ENCODE data around the gene STIP1.

STIP1 gene

GRCh38 chr11:64216879-64217278 is 30.9 kb downstream of the STIP1 start:
- DNase-seq (ENCODE audit: low read depth) = no peak
- TF ChIP-seq CTCF (IDR thresholded peaks at IDR 0.05; ENCODE audit: low read depth, low read length, missing control alignments) = peak; percentile 8
- no peak overlapping the region for H3K4me3 ChIP-seq (ENCODE audit: low read depth, low read length)

- no peak for TF ChIP-seq CTCF (IDR thresholded peaks at IDR 0.05; ENCODE audit: low read depth, low read length, missing control alignments)
- DNase-seq (ENCODE audit: low read depth) = no peak
- H3K4me3 ChIP-seq (ENCODE audit: low read depth, low read length) = no peak overlapping the region
These were observed 32.8 kb downstream of the STIP1 start for GRCh38 chr11:64218628-64219353.

- no peak for DNase-seq (ENCODE audit: low read depth)
- TF ChIP-seq CTCF (IDR thresholded peaks at IDR 0.05; ENCODE audit: low read depth, low read length, missing control alignments) = no peak
- no peak overlapping the region for H3K4me3 ChIP-seq (ENCODE audit: low read depth, low read length)
These were observed 33.3 kb downstream of the STIP1 start for GRCh38 chr11:64219354-64219684.

GRCh38 chr11:64219755-64220154 is 33.8 kb downstream of the STIP1 start:
- no peak for DNase-seq (ENCODE audit: low read depth)
- no peak for TF ChIP-seq CTCF (IDR thresholded peaks at IDR 0.05; ENCODE audit: low read depth, low read length, missing control alignments)
- no peak overlapping the region for H3K4me3 ChIP-seq (ENCODE audit: low read depth, low read length)

- no peak for DNase-seq (ENCODE audit: low read depth)
- no peak overlapping the region for H3K4me3 ChIP-seq (ENCODE audit: low read depth, low read length)
- no peak for TF ChIP-seq CTCF (IDR thresholded peaks at IDR 0.05; ENCODE audit: low read depth, low read length, missing control alignments)
These were observed 34.3 kb downstream of the STIP1 start for GRCh38 chr11:64220271-64220670.

- no peak overlapping the region for H3K4me3 ChIP-seq (ENCODE audit: low read depth, low read length)
- TF ChIP-seq CTCF (IDR thresholded peaks at IDR 0.05; ENCODE audit: low read depth, low read length, missing control alignments) = no peak
- no peak for DNase-seq (ENCODE audit: low read depth)
These were observed 34.8 kb downstream of the STIP1 start for GRCh38 chr11:64220798-64221197.

GRCh38 chr11:64222651-64223000 is 36.7 kb downstream of the STIP1 start:
- no peak for TF ChIP-seq CTCF (IDR thresholded peaks at IDR 0.05; ENCODE audit: low read depth, low read length, missing control alignments)
- DNase-seq (ENCODE audit: low read depth) = no peak
- no peak overlapping the region for H3K4me3 ChIP-seq (ENCODE audit: low read depth, low read length)
